Activated CD4-positive, alpha-beta T cell treated with anti-CD3 and anti-CD28 coated beads for 48 hours (primary cell): Measurements from ENCODE around the gene HEATR1.
A peak's percentile ranks its signal among the peaks of the same experiment; 100 is the strongest.

ENCODE experiments used
- DNase-seq: peaks from one replicate; pipeline ENCODE4 v3.0.0-alpha.2; 2020

The HEATR1 gene

GRCh38 chr1:236540813-236541465, 63.4 kb downstream of the HEATR1 start:
- DNase-seq, result no peak

- no peak for DNase-seq
Observed at GRCh38 chr1:236536540-236536939, 67.8 kb downstream of the HEATR1 start.

GRCh38 chr1:236535662-236536161, 68.6 kb downstream of the HEATR1 start:
- DNase-seq, result no peak

DNA sequence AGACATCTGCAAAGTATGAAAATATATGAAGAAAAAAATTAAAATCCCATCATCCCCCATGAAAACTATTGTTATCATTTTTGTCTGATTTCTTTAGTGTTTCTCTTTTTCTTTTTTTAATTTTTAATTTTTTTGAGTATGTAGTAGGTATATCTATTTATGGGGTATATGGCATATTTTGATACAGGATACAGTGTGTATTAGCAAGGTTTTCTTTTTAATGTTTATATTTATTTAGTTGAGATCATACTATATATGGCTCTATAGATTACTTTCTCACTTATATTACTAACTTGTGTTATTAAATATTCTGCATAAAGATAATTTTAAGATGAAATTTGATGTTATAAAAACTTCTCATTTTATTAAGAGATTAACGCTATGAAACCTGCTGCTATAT, 69.1 kb downstream of the HEATR1 start:
- no peak for DNase-seq

- peak; percentile 64 for DNase-seq
Observed at GRCh38 chr1:236534151-236534651, 70.1 kb downstream of the HEATR1 start.

- DNase-seq, result no peak
Observed at GRCh38 chr1:236532850-236533249, 71.5 kb downstream of the HEATR1 start.

DNA sequence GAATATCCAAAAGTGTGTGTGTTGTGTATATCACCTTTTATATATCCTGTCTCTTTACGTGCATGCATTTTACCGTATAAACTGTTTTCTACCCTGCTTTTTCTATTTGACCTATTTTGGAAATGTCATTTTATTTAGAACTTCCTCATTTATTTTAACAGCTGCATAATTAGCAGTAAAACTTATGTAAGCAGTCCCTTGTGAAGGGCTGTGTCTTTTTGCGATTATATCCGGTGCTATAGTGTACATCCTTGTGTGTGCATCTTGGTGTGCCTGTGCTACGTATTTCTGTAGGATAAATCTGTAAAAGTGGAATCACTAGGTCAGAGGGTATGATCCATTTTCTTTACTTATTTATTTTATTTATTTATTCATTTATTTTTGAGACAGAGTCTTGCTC, 73.4 kb downstream of the HEATR1 start:
- DNase-seq, result no peak

- DNase-seq, result no peak
Observed at GRCh38 chr1:236530286-236530685, 74.0 kb downstream of the HEATR1 start.

DNA sequence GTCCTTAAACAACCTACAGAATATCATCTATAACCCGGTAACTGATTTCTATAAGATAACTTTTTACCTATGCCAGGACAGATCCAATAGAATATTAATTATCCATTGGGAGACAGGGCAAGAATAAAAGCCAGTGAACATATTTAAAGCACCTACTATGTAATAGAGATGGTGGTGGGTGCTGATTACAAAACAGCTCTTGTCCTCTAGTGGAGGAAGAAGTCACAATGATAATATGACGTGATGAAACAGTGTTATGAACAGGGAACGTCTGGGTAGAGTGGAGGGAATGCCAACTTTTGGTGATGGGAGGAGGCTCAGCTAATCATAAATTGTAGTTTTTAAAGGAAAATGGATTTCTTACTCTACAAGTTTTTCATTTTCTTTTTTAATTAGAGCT, 78.2 kb downstream of the HEATR1 start:
- DNase-seq, result no peak

- DNase-seq, result no peak
Observed at GRCh38 chr1:236524895-236525184, 79.5 kb downstream of the HEATR1 start.

GRCh38 chr1:236524142-236524894, 80.0 kb downstream of the HEATR1 start:
- DNase-seq, result peak; percentile 65

DNA sequence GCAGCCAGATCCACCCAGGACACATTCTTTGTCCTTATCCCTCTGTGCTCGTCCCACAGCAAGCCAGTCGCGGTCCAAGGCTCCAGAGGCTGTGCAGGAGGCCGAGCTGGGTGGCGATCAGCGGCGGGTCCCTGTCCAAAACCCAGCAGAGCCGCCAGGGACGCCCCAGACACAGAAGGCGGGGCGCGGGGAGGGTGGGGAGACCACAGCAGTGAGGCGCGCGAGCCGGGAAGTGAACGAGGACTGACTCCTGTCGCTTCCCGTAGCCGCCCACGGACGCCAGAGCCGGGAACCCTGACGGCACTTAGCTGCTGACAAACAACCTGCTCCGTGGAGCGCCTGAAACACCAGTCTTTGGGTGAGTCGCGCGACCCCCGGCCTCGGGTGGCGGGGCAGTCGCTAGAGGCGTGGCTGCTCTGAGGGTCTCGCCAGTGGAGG, 80.6 kb downstream of the HEATR1 start, which contains the start of gene LGALS8:
Gene LGALS8, plus strand, starts transcription at position 279 of the 438 bp plus-strand sequence. CDS start 2,089 bp downstream, outside the sequence.
- peak; percentile 94 for DNase-seq

DNA sequence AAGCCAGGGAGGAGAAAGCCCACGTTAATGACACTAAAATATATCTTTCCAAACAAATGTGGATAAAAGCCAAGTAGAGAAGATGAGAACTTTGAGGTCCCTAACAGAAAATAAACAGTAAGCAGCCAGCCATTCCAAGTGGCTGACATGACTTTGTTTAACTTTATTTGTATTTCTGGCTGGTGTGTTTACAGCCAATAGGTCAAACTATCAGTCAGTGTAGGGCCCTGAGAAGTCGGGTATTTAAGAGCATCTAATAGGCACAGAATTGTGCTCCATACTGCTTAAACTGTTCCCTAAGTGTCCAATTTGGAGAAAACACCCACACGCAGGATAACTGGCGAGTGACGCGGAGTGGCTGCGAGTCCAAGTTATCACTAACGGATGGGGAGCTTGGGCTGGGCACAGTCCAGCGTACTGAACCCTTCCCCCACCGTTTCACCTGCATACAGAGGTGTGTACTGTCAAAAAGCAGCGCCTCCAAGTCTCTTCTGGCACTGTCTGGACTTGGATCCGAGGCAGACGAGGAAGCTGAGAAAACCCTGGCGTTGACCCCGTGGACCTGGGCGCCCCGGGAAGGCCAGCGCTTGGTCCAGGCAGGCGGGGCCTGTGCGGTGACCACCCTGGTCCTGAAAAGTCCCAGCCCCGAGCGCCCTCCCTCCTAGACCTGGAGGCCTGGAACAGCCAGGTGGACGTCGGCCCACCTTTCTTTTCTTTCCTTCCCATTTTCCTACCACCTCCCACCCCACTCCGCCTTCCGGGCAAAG, 81.2 kb downstream of the HEATR1 start:
- no peak for DNase-seq

GRCh38 chr1:236520445-236521005, 83.8 kb downstream of the HEATR1 start:
- DNase-seq, result no peak

- no peak for DNase-seq
Observed at GRCh38 chr1:236518322-236518721, 86.0 kb downstream of the HEATR1 start.

GRCh38 chr1:236516929-236517704, 87.2 kb downstream of the HEATR1 start:
- DNase-seq, result peak; percentile 28

GRCh38 chr1:236515443-236515958, 88.8 kb downstream of the HEATR1 start:
- DNase-seq, result no peak

DNA sequence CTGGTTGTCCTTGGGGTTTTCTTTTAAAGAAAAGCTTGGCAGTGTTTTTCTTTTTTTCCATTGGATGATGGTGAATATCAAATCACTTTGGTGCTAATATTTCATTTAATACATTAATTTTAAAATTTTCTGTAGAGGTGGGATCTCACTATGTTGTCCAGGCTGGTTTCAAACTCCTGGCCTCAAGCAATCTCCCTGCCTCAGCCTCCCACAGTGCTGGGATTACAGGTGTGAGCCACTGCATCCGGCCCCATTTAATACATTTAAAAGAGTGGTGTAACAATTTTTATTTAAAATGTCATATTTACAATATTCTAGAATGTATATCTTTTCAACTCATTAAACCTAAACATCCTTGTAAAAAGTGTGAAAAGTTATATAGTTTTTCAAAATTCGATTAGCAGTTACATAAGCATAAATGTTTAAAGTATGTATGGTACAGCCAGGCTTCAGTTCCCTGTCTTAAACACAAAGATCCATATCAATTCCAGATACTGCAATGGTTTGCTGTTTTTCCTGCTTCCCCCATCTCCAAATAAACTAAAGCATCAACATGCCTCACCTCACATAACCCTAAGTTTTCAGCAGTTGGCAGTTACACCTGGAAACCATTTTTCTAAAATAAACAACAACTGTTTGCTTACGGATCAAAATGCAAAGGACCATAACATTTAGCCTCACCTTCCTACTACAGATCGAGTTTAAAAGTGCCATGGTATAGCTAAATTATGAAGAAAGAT, 89.4 kb downstream of the HEATR1 start:
- no peak for DNase-seq

GRCh38 chr1:236511735-236512418, 92.4 kb downstream of the HEATR1 start:
- no peak for DNase-seq

- DNase-seq, result no peak
Observed at GRCh38 chr1:236509647-236510401, 94.5 kb downstream of the HEATR1 start.
